HG02981 (cell line): ENCODE data around the gene CDKN2B.
A peak's percentile ranks its signal among the peaks of the same experiment; 100 is the strongest.
"Not testable (repeated sequence)": the region's sequence is repeated elsewhere in the genome, so short reads cannot be mapped to it uniquely, and the experiment has no call there.

Experiments
- ATAC-seq: cut with Tn5 transposase; IDR thresholded peaks from one replicate; pipeline ENCODE4 v1.9.1; 2021; ENCODE audit warnings: mild to moderate bottlenecking, moderate library complexity; ENCODE audit not compliant: unreplicated experiment

The CDKN2B gene

GRCh38 chr9:21970800-21971640 lies 38.1 kb downstream of the CDKN2B start:
- no peak for ATAC-seq

- ATAC-seq = no peak
These were observed 38.9 kb downstream of the CDKN2B start for GRCh38 chr9:21969951-21970799.

GRCh38 chr9:21969011-21969940 lies 39.8 kb downstream of the CDKN2B start:
- ATAC-seq = no peak

- ATAC-seq = no peak
These were observed 40.6 kb downstream of the CDKN2B start for GRCh38 chr9:21968331-21969010.

- no peak for ATAC-seq
These were observed 41.4 kb downstream of the CDKN2B start for GRCh38 chr9:21967702-21968101.

- no peak for ATAC-seq
These were observed 41.9 kb downstream of the CDKN2B start for GRCh38 chr9:21967169-21967568.

- no peak for ATAC-seq
These were observed 42.8 kb downstream of the CDKN2B start for GRCh38 chr9:21966140-21966851.

- peak; percentile 73 for ATAC-seq
These were observed 43.6 kb downstream of the CDKN2B start for GRCh38 chr9:21965401-21965951.

GRCh38 chr9:21964925-21965385 lies 44.1 kb downstream of the CDKN2B start:
- peak; percentile 46 for ATAC-seq

GRCh38 chr9:21961569-21961968 lies 47.5 kb downstream of the CDKN2B start:
- no peak for ATAC-seq

- not testable (repeated sequence) for ATAC-seq
These were observed 49.8 kb downstream of the CDKN2B start for GRCh38 chr9:21959268-21959667.

GRCh38 chr9:21958833-21959232 lies 50.3 kb downstream of the CDKN2B start:
- ATAC-seq = no peak
